Tibial nerve (tissue), 4 donors: ENCODE measurements around the gene TYSND1. TPM values are rescaled to one million over a fixed set of nuclear protein-coding genes. Genes with fewer than 3 reads are reported as not detected.
A peak's percentile ranks its signal among the peaks of the same experiment; 100 is the strongest.
"Not testable (repeated sequence)": the region's sequence is repeated elsewhere in the genome, so short reads cannot be mapped to it uniquely, and the experiment has no call there.

Experiments
- DNase-seq, 2 donors: peaks; one replicate each; pipeline ENCODE4 v3.0.0-alpha.2; 2019; ENCODE audit warnings: low spot score in 2 of 2
- H3K27ac ChIP-seq, 4 donors: fragments of 200-600 bp; sonication (generic) in 3 of 4; one replicate each; pipeline ENCODE4 v1.5.1; 2017 to 2019; ENCODE audit warnings: mild to moderate bottlenecking in 1 of 4
- H3K27me3 ChIP-seq, 2 donors: fragments of 200-600 bp; sonication (generic) in 1 of 2; one replicate each; pipeline versions ENCODE4 v1.5.1 to v1.6.0; 2017 to 2019
- H3K36me3 ChIP-seq, 3 donors: fragments of 200-600 bp; sonication (generic); one replicate each; pipeline ENCODE4 v1.5.1; 2018 to 2019
- H3K4me1 ChIP-seq, 4 donors: fragments of 200-600 bp; sonication (generic) in 3 of 4; one replicate each; pipeline ENCODE4 v1.5.1; 2017 to 2019
- H3K4me3 ChIP-seq, 4 donors: fragments of 200-600 bp; sonication (generic) in 3 of 4; one replicate each; pipeline ENCODE4 v1.5.1; 2017 to 2019; ENCODE audit warnings: mild to moderate bottlenecking in 1 of 4, moderate library complexity in 1 of 4
- H3K9me3 ChIP-seq, 4 donors: fragments of 200-600 bp; sonication (generic) in 3 of 4; one replicate each; pipeline ENCODE4 v1.5.1; 2017 to 2019
- CTCF ChIP-seq, 5 experiments: fragments of 200-600 bp in 3 of 5; fragments of 450-650 bp in 2 of 5; sonication (generic) in 3 of 5; IDR thresholded peaks; one replicate each; pipeline ENCODE4 v1.5.1; 2016 to 2019; ENCODE audit warnings: antibody characterized with exemption in 5 of 5, mild to moderate bottlenecking in 3 of 5, moderate library complexity in 2 of 5
- EP300 ChIP-seq, 2 donors: sonication (generic); formaldehyde crosslinking; IDR thresholded peaks; one replicate each; pipeline ENCODE4 v1.6.1; 2017; ENCODE audit warnings: antibody characterized with exemption in 2 of 2, mild to moderate bottlenecking in 1 of 2
- POLR2A ChIP-seq, 2 donors: fragments of 450-650 bp; IDR thresholded peaks; one replicate each; pipeline ENCODE4 v1.6.1; 2017; ENCODE audit warnings: antibody characterized with exemption in 2 of 2, mild to moderate bottlenecking in 2 of 2, moderate library complexity in 2 of 2
- WGBS, 2 donors: methylation state at CpG; one replicate each; pipeline ENCODE4 v1.1.5; 2018; 5-methylcytosine and 5-hydroxymethylcytosine counted together
- total RNA-seq, 4 donors: library from RNA; depleted of rRNA; stranded (reverse); fragments of >200 nt; gene quantifications; one replicate each; pipeline ENCODE4 v1.1.0, GENCODE V29; 2016

TYSND1 gene
- total RNA-seq, 4 donors from 2014 or later = 15.3 to 26.1 (median 19.1) TPM

- DNase-seq = no peak
Observed at GRCh38 chr10:70111496-70111895, 35.0 kb downstream of the TYSND1 start.

GRCh38 chr10:70109064-70109729, 37.3 kb downstream of the TYSND1 start:
- Histone ChIP-seq H3K4me1 (no peaks in the 10 kb centered on the region), H3K9me3 (no peaks in the 10 kb centered on the region), H3K27me3 (no peaks in the 10 kb centered on the region), H3K36me3 (peaks cover 0 to 70% (median 4%) of the 10 kb centered on the region in 3 donors), H3K27ac (no peak overlapping the region), H3K4me3 (no peak overlapping the region)
- DNase-seq = no peak
- TF ChIP-seq CTCF (IDR thresholded peaks at IDR 0.05) = no peak
- no peak for TF ChIP-seq EP300 (IDR thresholded peaks at IDR 0.05)
- TF ChIP-seq POLR2A (IDR thresholded peaks at IDR 0.05) = no peak
- WGBS, 2 donors = 87 to 91% methylated on average over 16 to 18 of the region's 18 CpGs

More at GRCh38 chr10:70111496-70111895, 35.0 kb downstream of the TYSND1 start:
- H3K4me1 ChIP-seq = no peaks in the 10 kb centered on the region
- WGBS, 2 donors = 90 to 92% methylated on average over 22 of the region's 22 CpGs
- peaks cover 0 to 72% (median 4%) of the 10 kb centered on the region in 3 donors for H3K36me3 ChIP-seq
- no peak overlapping the region for H3K4me3 ChIP-seq
- H3K27ac ChIP-seq = no peak overlapping the region
- TF ChIP-seq POLR2A (IDR thresholded peaks at IDR 0.05) = no peak
- no peak for TF ChIP-seq EP300 (IDR thresholded peaks at IDR 0.05)
- no peak for TF ChIP-seq CTCF (IDR thresholded peaks at IDR 0.05)
- no peaks in the 10 kb centered on the region for H3K9me3 ChIP-seq
- no peaks in the 10 kb centered on the region for H3K27me3 ChIP-seq

- Histone ChIP-seq H3K27ac (no peak overlapping the region), H3K9me3 (no peaks in the 10 kb centered on the region), H3K27me3 (no peaks in the 10 kb centered on the region), H3K4me3 (no peak overlapping the region), H3K4me1 (no peaks in the 10 kb centered on the region), H3K36me3 (peaks cover 0 to 50% (median under 1%) of the 10 kb centered on the region in 3 donors)
- TF ChIP-seq CTCF (IDR thresholded peaks at IDR 0.05) = peak in 2 of 5 experiments; percentile 11 to 14
- no peak for TF ChIP-seq EP300 (IDR thresholded peaks at IDR 0.05)
- TF ChIP-seq POLR2A (IDR thresholded peaks at IDR 0.05) = no peak
- no peak for DNase-seq
- WGBS, 2 donors = 55 to 71% methylated on average over 13 to 22 of the region's 22 CpGs
Observed at GRCh38 chr10:70106958-70107791, 39.3 kb downstream of the TYSND1 start.

GRCh38 chr10:70101668-70102067, 44.8 kb downstream of the TYSND1 start:
- TF ChIP-seq EP300 (IDR thresholded peaks at IDR 0.05) (no peak), POLR2A (IDR thresholded peaks at IDR 0.05) (no peak), CTCF (IDR thresholded peaks at IDR 0.05) (no peak)
- no peaks in the 10 kb centered on the region for H3K9me3 ChIP-seq
- no peak overlapping the region for H3K4me3 ChIP-seq
- DNase-seq = no peak
- peaks cover 0 to 50% (median 0%) of the 10 kb centered on the region in 3 donors for H3K36me3 ChIP-seq
- 64 to 77% methylated on average over 3 of the region's 3 CpGs for WGBS, 2 donors
- no peaks in the 10 kb centered on the region for H3K27me3 ChIP-seq
- H3K4me1 ChIP-seq = no peaks in the 10 kb centered on the region
- no peak overlapping the region for H3K27ac ChIP-seq

GRCh38 chr10:70101068-70101562, 45.4 kb downstream of the TYSND1 start:
- DNase-seq, H3K27ac ChIP-seq, H3K9me3 ChIP-seq, H3K4me1 ChIP-seq, H3K27me3 ChIP-seq, H3K4me3 ChIP-seq: not testable (repeated sequence)
- WGBS, 2 donors = 77 to 80% methylated on average over 11 of the region's 11 CpGs
- peaks cover 0 to 55% (median 0%) of the 10 kb centered on the region in 3 donors for H3K36me3 ChIP-seq
